GM23338 (cell line): ENCODE measurements around the gene KIFAP3. TPM values are rescaled to one million over a fixed set of nuclear protein-coding genes. Genes with fewer than 3 reads are reported as not detected.

Source experiments
- ATAC-seq: fragments of 200-7000 bp; cut with Tn5 transposase; 3 replicates; pipeline ENCODE4 v1.9.1; 2020
- DNase-seq: peaks from one replicate; pipeline ENCODE4 v3.0.0-alpha.2; 2015; ENCODE audit warnings: low spot score
- H2AFZ ChIP-seq: fragments of 200-600 bp; sonication (generic); 2 replicates; pipeline ENCODE4 v1.8.0; 2016; ENCODE audit warnings: antibody characterized with exemption, mild to moderate bottlenecking, moderate library complexity
- H3F3A ChIP-seq: fragments of 200-600 bp; sonication (generic); replicated peaks from 2 replicates; pipeline ENCODE4 v1.8.0; 2017; ENCODE audit warnings: antibody characterized with exemption, mixed run types, low read depth
- H3K27ac ChIP-seq: fragments of 200-600 bp; sonication (generic); 2 replicates; pipeline ENCODE4 v1.6.1; 2016; ENCODE audit warnings: low read depth
- H3K27me3 ChIP-seq: fragments of 200-600 bp; sonication (generic); 2 replicates; pipeline ENCODE4 v1.8.0; 2016; ENCODE audit warnings: mild to moderate bottlenecking, mixed run types, moderate library complexity; ENCODE audit not compliant: insufficient read depth
- H3K36me3 ChIP-seq: fragments of 200-600 bp; sonication (generic); 2 replicates; pipeline ENCODE4 v1.8.0; 2016; ENCODE audit warnings: mild to moderate bottlenecking; ENCODE audit not compliant: insufficient read depth
- H3K4me1 ChIP-seq: fragments of 200-600 bp; sonication (generic); 2 replicates; pipeline ENCODE4 v1.8.0; 2016; ENCODE audit warnings: mild to moderate bottlenecking, moderate library complexity; ENCODE audit not compliant: insufficient read depth
- H3K4me2 ChIP-seq: fragments of 200-600 bp; sonication (generic); 2 replicates; pipeline ENCODE4 v1.7.1; 2017; ENCODE audit warnings: mixed run types
- H3K4me3 ChIP-seq: fragments of 200-600 bp; sonication (generic); 2 replicates; pipeline ENCODE4 v1.6.1; 2016; ENCODE audit warnings: mixed run types
- H3K79me2 ChIP-seq: fragments of 200-600 bp; sonication (generic); replicated peaks from 2 replicates; pipeline ENCODE4 v1.8.0; 2017; ENCODE audit warnings: mild to moderate bottlenecking; ENCODE audit not compliant: insufficient read depth
- H3K9me2 ChIP-seq: fragments of 200-600 bp; sonication (generic); 2 replicates; pipeline ENCODE4 v1.8.0; 2017; ENCODE audit not compliant: insufficient read depth
- H4K20me1 ChIP-seq: fragments of 200-600 bp; sonication (generic); replicated peaks from 2 replicates; pipeline ENCODE4 v1.8.0; 2017; ENCODE audit warnings: mild to moderate bottlenecking; ENCODE audit not compliant: insufficient read depth
- H3K27ac Mint-ChIP-seq: 2 replicates; pipeline ENCODE4 v1.8.0; 2020; ENCODE audit warnings: inconsistent platforms, mild to moderate bottlenecking, moderate library complexity, mixed read lengths
- H3K27me3 Mint-ChIP-seq: 3 replicates; pipeline ENCODE4 v1.8.0; 2022; ENCODE audit warnings: low read depth, mild to moderate bottlenecking, moderate library complexity, mixed read lengths, inconsistent platforms; ENCODE audit not compliant: insufficient read depth, poor library complexity
- H3K36me3 Mint-ChIP-seq: 3 replicates; pipeline ENCODE4 v1.8.0; 2021; ENCODE audit warnings: low read depth, mild to moderate bottlenecking, inconsistent platforms, moderate library complexity, mixed read lengths
- H3K4me1 Mint-ChIP-seq: 3 replicates; pipeline ENCODE4 v1.8.0; 2020; ENCODE audit warnings: mild to moderate bottlenecking, inconsistent platforms, mixed read lengths
- H3K4me3 Mint-ChIP-seq: 3 replicates; pipeline ENCODE4 v1.8.0; 2021; ENCODE audit warnings: moderate library complexity, mild to moderate bottlenecking, inconsistent platforms, mixed read lengths
- H3K9me3 Mint-ChIP-seq: 3 replicates; pipeline ENCODE4 v1.8.0; 2020; ENCODE audit warnings: moderate library complexity, mild to moderate bottlenecking, inconsistent platforms, mixed read lengths
- CREB1 ChIP-seq: fragments of 250-450 bp; sonication (Bioruptor Pico); IDR thresholded peaks from 2 replicates; pipeline ENCODE4 v1.5.0; 2020; ENCODE audit warnings: low read depth, mild to moderate bottlenecking, moderate library complexity
- CTCF ChIP-seq, 2 experiments: fragments of 200-600 bp in 1 of 2; sonication (generic) in 1 of 2; conservative IDR thresholded peaks; 2 replicates each; pipeline versions ENCODE4 v1.5.1 to v1.6.1; 2016 to 2017; ENCODE audit warnings: antibody characterized with exemption in 2 of 2, low read depth in 2 of 2, mild to moderate bottlenecking in 2 of 2, moderate library complexity in 1 of 2
- ETS1 ChIP-seq: IDR thresholded peaks from 2 replicates; pipeline ENCODE4 v1.6.1; 2016; ENCODE audit warnings: antibody characterized with exemption
- EZH2phosphoT487 ChIP-seq: fragments of 200-600 bp; sonication (generic); IDR thresholded peaks from one replicate; pipeline ENCODE4 v1.8.1; 2018; ENCODE audit warnings: antibody characterized with exemption; ENCODE audit not compliant: unreplicated experiment
- POLR2AphosphoS5 ChIP-seq: IDR thresholded peaks from 2 replicates; pipeline ENCODE4 v1.6.1; 2016; ENCODE audit warnings: antibody characterized with exemption, low read depth
- REST ChIP-seq: IDR thresholded peaks from one replicate; pipeline ENCODE4 v1.6.1; 2018; ENCODE audit warnings: antibody characterized with exemption; ENCODE audit not compliant: unreplicated experiment
- ZNF331 ChIP-seq: fragments of 250-450 bp; sonication (Bioruptor Pico); IDR thresholded peaks from 2 replicates; pipeline ENCODE4 v1.5.0; 2020; ENCODE audit warnings: low read depth, mild to moderate bottlenecking, moderate library complexity
- ZNF462 ChIP-seq: fragments of 250-450 bp; sonication (Bioruptor Pico); IDR thresholded peaks from 2 replicates; pipeline ENCODE4 v1.5.0; 2020; ENCODE audit warnings: mild to moderate bottlenecking, moderate library complexity
- polyA plus RNA-seq: library from polyadenylated mRNA; unstranded; fragments of >200 nt; fragmentation: Nextera tagmentation; extraction: Ambion mirVana; gene quantifications from 2 replicates; pipeline ENCODE4 v1.2.1, GENCODE V29; 2016
- total RNA-seq: library from RNA; depleted of rRNA; stranded (reverse); fragments of >200 nt; shearing (Covaris generic); gene quantifications from 2 replicates; pipeline ENCODE4 v1.2.3, GENCODE V29; 2014

KIFAP3 gene
- total and polyA plus RNA-seq, 2 experiments from 2014 or later: 2.7 to 3.1 TPM

GRCh38 chr1:169999331-169999741 is 75.2 kb downstream of the KIFAP3 start:
- peaks cover 5% of the 10 kb centered on the region; the same call in 2 of the 3 replicates for H3K4me1 Mint-ChIP-seq
- DNase-seq (no peak), ATAC-seq (no peak)
- no peaks in the 10 kb centered on the region for H3K9me2 ChIP-seq
- H4K20me1 ChIP-seq: no peaks in the 10 kb centered on the region
- no peaks in the 10 kb centered on the region for H3K4me1 ChIP-seq
- peaks cover 3% of the 10 kb centered on the region for H3K27me3 Mint-ChIP-seq
- no peaks in the 10 kb centered on the region for H3F3A ChIP-seq
- H3K36me3 Mint-ChIP-seq: no peaks in the 10 kb centered on the region
- no peaks in the 10 kb centered on the region for H3K9me3 Mint-ChIP-seq
- no peak overlapping the region for H3K27ac ChIP-seq
- no peaks in the 10 kb centered on the region for H3K79me2 ChIP-seq
- TF ChIP-seq REST: no peak
- TF ChIP-seq EZH2phosphoT487: no peak
- no peak for TF ChIP-seq CREB1 (CRISPR knock-in tag)
- TF ChIP-seq ETS1: no peak
- TF ChIP-seq ZNF462 (CRISPR knock-in tag): no peak
- no peak for TF ChIP-seq POLR2AphosphoS5
- no peak for TF ChIP-seq CTCF (conservative IDR thresholded peaks at IDR 0.05; ENCODE audit: low read depth in 2 of 2)
- no peak for TF ChIP-seq ZNF331 (CRISPR knock-in tag)
- H2AFZ ChIP-seq: no peak overlapping the region
- no peak overlapping the region for H3K4me3 Mint-ChIP-seq
- no peak overlapping the region for H3K4me3 ChIP-seq
- H3K4me2 ChIP-seq: no peak overlapping the region
- H3K27ac Mint-ChIP-seq: no peak overlapping the region
- no peaks in the 10 kb centered on the region for H3K27me3 ChIP-seq
- H3K36me3 ChIP-seq: no peaks in the 10 kb centered on the region
